Type B pancreatic cell (in vitro differentiated cells): Measurements from ENCODE around the gene OR4X2. TPM values are rescaled to one million over a fixed set of nuclear protein-coding genes. Genes with fewer than 3 reads are reported as not detected.
"Not testable (repeated sequence)": the region's sequence is repeated elsewhere in the genome, so short reads cannot be mapped to it uniquely, and the experiment has no call there.

Source experiments
- DNase-seq: peaks from one replicate; pipeline ENCODE4 v3.0.0; 2021; ENCODE audit warnings: mixed read lengths; ENCODE audit not compliant: unreplicated experiment; ENCODE audit errors: extremely low spot score
- H3K27ac Mint-ChIP-seq: 2 replicates; pipeline ENCODE4 v1.8.0; 2021; ENCODE audit warnings: mild to moderate bottlenecking, mixed read lengths
- H3K27me3 Mint-ChIP-seq: 2 replicates; pipeline ENCODE4 v1.8.0; 2021; ENCODE audit warnings: mixed read lengths
- H3K36me3 Mint-ChIP-seq: 2 replicates; pipeline ENCODE4 v1.8.0; 2021; ENCODE audit warnings: mixed read lengths
- H3K4me1 Mint-ChIP-seq: one replicate; pipeline ENCODE4 v1.8.0; 2021; ENCODE audit warnings: mixed read lengths; ENCODE audit not compliant: unreplicated experiment
- H3K4me3 Mint-ChIP-seq: 2 replicates; pipeline ENCODE4 v1.8.0; 2021; ENCODE audit warnings: mild to moderate bottlenecking, mixed read lengths
- H3K9me3 Mint-ChIP-seq: 2 replicates; pipeline ENCODE4 v1.8.0; 2021; ENCODE audit warnings: mixed read lengths
- CTCF ChIP-seq: fragments of 200-600 bp; sonication (generic); conservative IDR thresholded peaks from 2 replicates; pipeline ENCODE4 v1.5.0; 2021; ENCODE audit warnings: antibody characterized with exemption, mild to moderate bottlenecking
- long read RNA-seq: library from polyadenylated mRNA; unstranded; transcript quantifications from one replicate; pipeline ENCODE4 v2.0.0, GENCODE V29; 2020
- total RNA-seq: library from RNA; stranded (reverse); gene quantifications from 2 replicates; pipeline ENCODE4 v1.2.1, GENCODE V29; 2021; ENCODE audit warnings: low replicate concordance

The OR4X2 gene, protein sequence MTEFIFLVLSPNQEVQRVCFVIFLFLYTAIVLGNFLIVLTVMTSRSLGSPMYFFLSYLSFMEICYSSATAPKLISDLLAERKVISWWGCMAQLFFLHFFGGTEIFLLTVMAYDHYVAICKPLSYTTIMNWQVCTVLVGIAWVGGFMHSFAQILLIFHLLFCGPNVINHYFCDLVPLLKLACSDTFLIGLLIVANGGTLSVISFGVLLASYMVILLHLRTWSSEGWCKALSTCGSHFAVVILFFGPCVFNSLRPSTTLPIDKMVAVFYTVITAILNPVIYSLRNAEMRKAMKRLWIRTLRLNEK
- not detected in 2 replicates for total RNA-seq
- long read RNA-seq, result 0 reads

- no peak within 1 kb of the TSS for H3K4me3 Mint-ChIP-seq
- H3K4me1 Mint-ChIP-seq, result no peaks in the 10 kb centered on the region
- H3K27me3 Mint-ChIP-seq, result no peaks in the 10 kb centered on the region
- TF ChIP-seq CTCF, result no peak
- H3K9me3 Mint-ChIP-seq, result peaks cover 5% of the 10 kb centered on the region
- no peak for DNase-seq
- no peak within 1 kb of the TSS for H3K27ac Mint-ChIP-seq
- H3K36me3 Mint-ChIP-seq, result no peaks in the 10 kb centered on the region
Measured at GRCh38 chr11:48244804-48245203, at the start of gene OR4X2. OR4X2 (plus strand) TSS chr11:48245104; CDS start chr11:48245104, 0 bp downstream.

GRCh38 chr11:48207881-48208280, 37.0 kb upstream of the OR4X2 start:
- TF ChIP-seq CTCF, result no peak
- no peak for DNase-seq
- H3K36me3 Mint-ChIP-seq, result no peaks in the 10 kb centered on the region
- H3K9me3 Mint-ChIP-seq, result no peaks in the 10 kb centered on the region
- no peak overlapping the region for H3K4me3 Mint-ChIP-seq
- H3K27me3 Mint-ChIP-seq, result no peaks in the 10 kb centered on the region
- H3K27ac Mint-ChIP-seq, result no peak overlapping the region
- H3K4me1 Mint-ChIP-seq, result no peaks in the 10 kb centered on the region

DNA sequence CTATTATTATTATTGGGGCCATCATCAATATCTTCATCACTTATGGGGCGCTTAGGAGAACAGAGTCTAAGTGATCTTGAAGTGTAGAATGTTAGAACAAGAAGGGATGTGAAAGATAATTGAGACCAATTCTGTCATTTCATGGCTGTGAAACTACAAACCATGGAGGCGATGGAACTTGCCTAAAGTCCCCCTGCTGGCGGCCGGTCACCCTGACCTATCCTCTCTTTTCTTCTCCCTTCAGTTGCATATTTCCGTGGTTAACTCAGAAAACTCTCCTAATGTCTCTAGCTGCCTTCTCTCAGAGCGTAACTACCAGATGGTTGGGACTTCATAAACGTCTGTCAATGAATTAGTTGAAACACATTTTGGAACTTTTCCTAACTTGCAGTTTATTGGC, 34.9 kb upstream of the OR4X2 start:
- no peaks in the 10 kb centered on the region for H3K4me1 Mint-ChIP-seq

DNA sequence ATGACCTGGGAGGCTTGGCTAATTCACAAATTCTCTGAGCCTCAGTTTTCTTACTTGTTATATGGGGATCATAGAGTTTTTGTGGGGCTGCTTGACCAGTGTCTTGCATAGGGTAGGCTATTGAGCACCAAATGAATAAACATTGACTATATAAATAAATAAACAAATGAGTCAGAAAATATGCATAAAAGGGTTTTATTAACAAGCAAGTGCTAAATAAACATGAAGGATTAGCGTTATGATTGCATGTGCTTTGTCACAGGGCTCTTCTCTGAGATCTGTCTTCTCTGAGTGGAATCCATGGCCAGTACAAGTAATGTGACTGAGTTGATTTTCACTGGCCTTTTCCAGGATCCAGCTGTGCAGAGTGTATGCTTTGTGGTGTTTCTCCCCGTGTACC, 28.4 kb upstream of the OR4X2 start, which contains the start of gene OR4B1:
TSS of gene OR4B1 (plus strand) at position 301 of the 400 bp plus-strand sequence. CDS start at position 301, 0 bp downstream.
- H3K4me1 Mint-ChIP-seq, result no peaks in the 10 kb centered on the region
- no peaks in the 10 kb centered on the region for H3K9me3 Mint-ChIP-seq
- H3K27me3 Mint-ChIP-seq, result no peaks in the 10 kb centered on the region
- no peak for TF ChIP-seq CTCF
- H3K4me3 Mint-ChIP-seq, result no peak within 1 kb of the TSS
- H3K36me3 Mint-ChIP-seq, result no peaks in the 10 kb centered on the region
- DNase-seq, result no peak
- no peak within 1 kb of the TSS for H3K27ac Mint-ChIP-seq

More for the DNA sequence above, 34.9 kb upstream of the OR4X2 start:
- no peaks in the 10 kb centered on the region for H3K36me3 Mint-ChIP-seq
- DNase-seq, result no peak
- H3K9me3 Mint-ChIP-seq, result no peaks in the 10 kb centered on the region
- no peak overlapping the region for H3K4me3 Mint-ChIP-seq
- TF ChIP-seq CTCF, result peak; percentile 35
- H3K27ac Mint-ChIP-seq, result no peak overlapping the region
- H3K27me3 Mint-ChIP-seq, result no peaks in the 10 kb centered on the region

- Mint-ChIP-seq H3K27ac (no peak overlapping the region), H3K27me3 (no peaks in the 10 kb centered on the region), H3K4me3 (no peak overlapping the region), H3K9me3 (peaks cover 8% of the 10 kb centered on the region), H3K4me1 (no peaks in the 10 kb centered on the region), H3K36me3 (no peaks in the 10 kb centered on the region)
- no peak for TF ChIP-seq CTCF
- DNase-seq, result no peak
Measured at GRCh38 chr11:48228761-48229160, 16.1 kb upstream of the OR4X2 start.

GRCh38 chr11:48230057-48230456, 14.8 kb upstream of the OR4X2 start:
- not testable (repeated sequence) for DNase-seq, H3K36me3 Mint-ChIP-seq, H3K9me3 Mint-ChIP-seq, H3K4me3 Mint-ChIP-seq, H3K27me3 Mint-ChIP-seq, H3K4me1 Mint-ChIP-seq, H3K27ac Mint-ChIP-seq
